Stimulated activated CD4-positive, alpha-beta T cell treated with anti-CD3 and anti-CD28 coated beads, Interleukin-12 subunit alpha, Interleukin-12 subunit beta, amount 100 ng/mL, for 24 hours (primary cell): Measurements from ENCODE around the gene BCL11B.

ENCODE experiments used
- DNase-seq, 2 experiments: peaks; one replicate each; pipeline ENCODE4 v3.0.0-alpha.2; 2020; ENCODE audit warnings: low read depth in 2 of 2

BCL11B gene

DNA sequence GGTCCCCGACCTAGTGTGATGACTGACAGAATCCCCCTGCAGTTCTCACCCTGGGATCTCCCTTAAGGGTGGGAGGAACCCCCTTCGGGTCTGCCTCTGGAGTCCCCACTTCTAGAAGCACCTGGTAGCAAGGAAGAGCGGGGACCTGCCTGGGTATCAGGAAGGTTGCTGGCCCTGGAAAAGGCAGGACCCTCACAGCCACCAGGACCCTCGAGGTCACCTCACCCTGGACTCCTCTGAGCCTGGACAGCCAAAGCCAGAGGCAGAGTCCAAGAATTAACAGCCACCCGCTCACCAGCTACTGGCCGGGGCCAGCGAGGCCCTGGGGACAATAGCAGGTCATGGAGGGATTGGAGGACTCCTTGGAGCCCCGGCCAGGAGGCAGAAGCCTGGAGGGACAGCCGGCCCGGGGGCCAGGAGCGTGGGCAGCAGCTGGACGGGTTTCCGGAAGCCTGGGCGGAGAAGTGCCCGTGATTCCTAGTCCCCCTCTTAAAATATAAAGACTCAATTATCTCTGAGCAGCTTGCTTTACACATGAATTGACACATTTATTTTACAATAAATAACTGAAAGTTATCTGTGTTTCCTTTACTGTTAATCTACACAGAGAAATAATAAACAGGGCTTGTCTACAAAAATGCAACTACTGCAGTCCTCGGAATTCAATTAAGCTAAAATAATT is 17.5 kb downstream of the BCL11B start:
- DNase-seq, result no peak

DNA sequence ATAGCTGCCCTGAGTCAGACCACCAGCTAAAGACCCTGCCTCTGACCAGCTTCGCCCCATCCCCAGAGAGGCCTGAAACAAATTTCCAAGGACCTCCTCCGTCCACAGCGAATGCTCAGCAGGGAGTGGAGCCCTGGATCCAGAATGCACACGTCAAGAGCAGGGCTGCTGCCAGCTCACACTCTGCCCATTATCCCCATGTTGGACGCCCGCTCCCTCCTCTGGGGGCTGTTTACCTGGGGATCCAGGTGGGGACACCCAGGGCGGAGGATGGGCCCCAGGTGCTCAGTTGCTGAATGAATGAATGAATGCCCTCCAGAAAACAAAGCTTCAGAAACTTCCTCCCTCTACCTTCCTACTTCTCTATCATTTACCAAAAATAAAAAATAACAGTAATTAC is 18.1 kb downstream of the BCL11B start:
- no peak for DNase-seq

DNA sequence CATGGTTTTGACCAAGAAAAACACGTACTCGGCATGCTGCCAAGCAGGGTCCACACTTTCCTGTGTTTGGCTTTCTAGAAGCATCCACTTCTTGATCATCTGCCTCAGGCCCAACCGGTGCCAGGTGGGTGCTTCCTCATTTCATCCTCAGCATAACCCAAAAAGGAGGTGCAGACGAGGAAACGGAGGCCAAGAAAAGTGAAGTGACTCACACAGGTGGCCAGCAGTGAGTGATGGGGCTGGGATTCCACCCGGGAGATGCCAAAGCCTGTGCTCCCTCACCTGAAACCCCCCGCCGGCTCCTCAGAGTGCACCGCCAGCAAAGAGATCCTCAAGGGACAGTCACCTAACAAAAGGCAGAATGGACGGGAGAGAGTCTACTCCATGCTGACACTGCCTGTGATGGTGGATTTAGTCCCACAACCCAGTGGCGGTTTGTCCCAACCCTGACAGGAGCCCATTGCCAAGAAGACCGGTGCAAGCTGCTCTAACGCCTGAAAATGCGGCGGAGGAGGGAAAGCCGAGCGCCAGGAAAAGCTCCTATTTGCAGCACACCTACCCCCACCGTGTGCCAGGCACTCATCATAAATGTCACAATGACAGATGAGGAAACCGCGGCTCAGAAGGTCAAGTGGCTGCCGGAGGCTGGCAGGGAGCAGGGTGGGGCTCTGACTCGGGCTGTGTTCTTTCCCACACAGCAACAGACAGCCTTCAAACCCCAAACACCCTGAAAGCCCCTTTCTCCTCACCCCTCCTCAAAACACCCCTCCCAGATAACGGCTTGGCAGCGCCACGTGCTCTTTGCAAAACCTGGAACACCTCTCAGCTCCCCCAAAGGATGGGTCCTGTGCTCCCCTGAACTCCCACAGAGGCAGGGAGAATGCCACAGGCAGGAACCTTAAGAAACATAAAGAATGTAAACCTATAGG is 18.8 kb downstream of the BCL11B start:
- no peak for DNase-seq

DNA sequence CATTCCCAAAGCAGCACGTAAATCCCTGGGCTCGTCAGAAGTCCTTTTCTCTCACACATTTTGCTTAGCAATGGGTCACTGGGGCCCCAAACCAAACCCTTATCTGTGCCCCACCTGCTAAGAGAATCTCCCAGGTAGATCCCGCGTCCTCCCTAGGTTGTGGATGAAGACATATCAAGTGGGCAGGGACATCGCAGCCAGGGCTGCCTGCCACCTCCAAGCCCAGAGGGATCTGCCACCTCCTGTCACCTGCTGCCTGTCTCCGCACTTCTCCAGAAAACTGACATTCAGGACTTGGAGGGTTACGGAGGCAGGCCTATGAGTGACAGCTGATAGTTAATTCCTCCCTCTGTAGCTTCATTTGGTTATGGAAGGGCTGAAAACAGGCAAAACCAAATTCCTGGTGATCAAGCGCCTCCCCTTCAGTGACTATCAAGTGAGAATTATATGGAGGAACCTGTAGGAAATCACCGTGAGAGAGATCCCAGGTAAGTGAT is 19.5 kb downstream of the BCL11B start:
- no peak for DNase-seq

DNA sequence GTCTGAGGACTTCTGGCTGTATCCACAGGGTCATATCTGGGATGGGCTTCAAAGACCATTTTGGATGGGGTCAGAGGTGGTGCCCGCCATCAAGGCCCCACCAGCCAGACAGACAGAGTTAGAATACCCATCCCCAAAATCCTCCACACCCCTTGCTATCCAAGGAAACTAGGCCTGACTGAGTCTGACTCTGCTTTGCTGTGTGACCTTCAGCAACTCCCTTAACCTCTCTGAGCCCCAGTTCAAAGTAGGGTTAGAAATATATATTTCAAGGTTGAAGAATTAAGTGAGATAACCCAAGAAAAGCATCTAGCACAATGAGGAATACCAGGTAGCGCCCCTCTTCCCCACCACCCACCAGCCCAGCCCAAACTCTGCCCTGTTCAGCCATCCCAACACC is 20.3 kb downstream of the BCL11B start:
- no peak for DNase-seq

GRCh38 chr14:99250636-99251208 is 21.3 kb downstream of the BCL11B start:
- DNase-seq, result no peak

DNA sequence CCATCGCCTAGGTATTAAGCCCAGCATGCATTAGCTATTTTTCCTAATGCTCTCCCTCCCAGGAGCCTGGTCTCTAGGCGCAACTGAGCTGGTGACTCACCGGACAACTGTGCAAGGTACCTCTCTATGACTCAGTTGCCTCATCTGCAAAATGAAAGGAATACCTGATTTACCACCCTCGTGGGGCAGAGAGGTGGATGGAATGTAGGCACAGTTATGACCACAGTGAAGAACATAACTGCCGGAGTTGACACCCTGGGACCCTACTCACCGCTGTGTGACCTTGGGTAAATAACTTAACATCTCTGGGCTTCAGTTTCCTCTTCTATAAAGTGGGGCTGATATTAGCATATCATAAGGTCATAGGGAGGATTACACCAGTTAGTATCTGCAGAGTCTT is 22.6 kb downstream of the BCL11B start:
- DNase-seq, result no peak

- DNase-seq, result no peak
Observed at GRCh38 chr14:99248761-99249171, 23.2 kb downstream of the BCL11B start.

GRCh38 chr14:99247772-99248171 is 24.2 kb downstream of the BCL11B start:
- no peak for DNase-seq

GRCh38 chr14:99247101-99247729 is 24.8 kb downstream of the BCL11B start:
- DNase-seq, result no peak

DNA sequence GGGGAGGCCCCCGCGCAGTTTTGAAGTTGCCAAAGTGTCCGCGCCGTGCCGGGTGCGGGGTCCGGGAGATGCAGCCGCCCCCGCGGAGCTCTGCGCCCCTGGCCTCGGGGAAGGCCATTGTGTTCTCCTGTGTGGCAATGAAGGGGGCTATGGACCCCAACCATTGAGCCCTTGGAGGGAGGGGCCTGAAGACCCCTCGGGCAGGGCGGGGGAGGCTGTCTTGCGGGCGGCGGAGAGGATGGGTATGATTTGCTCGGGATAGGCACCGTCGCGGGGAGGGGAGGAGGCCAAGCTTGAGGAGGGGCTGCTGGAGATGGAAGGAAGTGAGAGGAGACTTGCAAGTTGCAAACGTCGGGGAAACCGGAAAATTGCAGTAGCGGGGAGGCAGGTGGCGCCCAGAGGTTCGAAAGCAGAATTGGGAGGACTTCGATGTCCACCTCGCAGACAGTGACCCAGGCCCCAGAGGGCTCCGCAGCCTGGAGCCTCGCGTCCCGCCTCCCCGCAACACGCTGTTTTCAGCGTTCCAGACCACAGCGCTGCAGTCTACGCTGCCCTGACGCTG is 25.4 kb downstream of the BCL11B start:
- DNase-seq, result no peak

GRCh38 chr14:99245564-99246511 is 26.2 kb downstream of the BCL11B start:
- DNase-seq, result no peak

GRCh38 chr14:99244941-99245563 is 26.9 kb downstream of the BCL11B start:
- DNase-seq, result no peak

DNA sequence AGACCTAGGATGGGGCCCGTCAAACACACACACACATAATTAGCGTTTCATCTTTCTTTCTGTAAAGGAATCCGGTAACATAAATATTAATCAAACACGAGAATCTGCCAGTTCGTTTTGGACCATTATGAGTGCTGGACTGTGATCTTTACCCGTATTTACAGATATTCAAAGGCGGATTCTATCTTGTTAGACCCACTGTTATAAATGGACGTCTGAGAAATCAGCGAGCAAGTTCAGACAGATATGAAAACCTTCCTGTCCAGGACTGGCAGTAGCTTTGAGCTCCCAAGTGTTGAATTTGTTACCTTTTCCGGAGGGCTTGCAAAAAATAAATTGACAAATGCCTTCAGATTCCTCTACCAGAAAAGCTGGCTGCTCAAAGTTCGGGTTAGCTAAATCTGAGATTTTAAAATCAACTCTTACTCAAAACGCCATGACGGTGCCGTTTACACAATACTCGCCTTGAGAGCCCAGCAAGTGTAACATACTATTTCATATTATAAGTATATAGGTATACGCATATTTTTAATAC is 27.6 kb downstream of the BCL11B start:
- no peak for DNase-seq

DNA sequence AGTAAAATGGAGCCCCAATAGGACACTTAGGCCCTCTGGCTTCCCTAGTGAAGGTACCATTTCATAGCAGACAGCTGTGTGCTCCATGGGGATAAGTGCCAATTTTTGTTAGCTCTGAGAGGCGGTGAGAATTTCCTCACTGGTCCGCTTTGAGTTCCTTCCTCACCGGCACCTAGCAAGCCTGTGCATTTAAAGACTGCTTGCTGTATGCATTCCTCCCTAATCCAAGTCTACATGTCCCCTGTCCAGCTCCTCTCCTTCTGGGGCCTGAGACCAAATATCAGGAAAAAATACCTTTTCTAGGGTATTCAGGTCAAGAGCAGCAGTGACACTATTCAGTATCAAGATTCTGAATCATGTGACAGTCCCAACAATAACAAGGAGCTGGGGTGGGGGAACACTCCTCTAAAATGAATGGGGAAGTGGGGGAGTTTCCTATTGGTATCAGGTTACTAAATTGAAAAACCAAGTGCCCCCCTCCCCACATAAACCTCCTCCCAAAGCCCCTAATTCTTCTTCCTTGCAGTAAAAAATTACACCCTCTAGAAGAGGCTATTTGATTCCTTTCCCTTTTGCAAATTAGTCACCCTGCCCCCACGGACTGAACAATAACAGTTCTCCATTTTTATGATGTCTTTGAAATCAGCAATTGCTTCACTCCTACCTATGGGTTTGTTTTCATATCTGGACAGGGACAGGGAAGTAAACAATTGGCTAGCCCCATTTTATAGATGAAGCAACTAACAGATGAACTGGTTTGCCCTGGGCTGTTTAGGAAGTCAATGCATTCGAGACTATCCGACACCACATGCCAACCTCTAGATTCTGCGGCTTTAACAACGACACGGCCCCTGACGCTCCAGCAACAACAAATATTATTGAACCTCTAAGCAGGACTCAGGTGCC is 28.9 kb downstream of the BCL11B start:
- DNase-seq, result no peak

DNA sequence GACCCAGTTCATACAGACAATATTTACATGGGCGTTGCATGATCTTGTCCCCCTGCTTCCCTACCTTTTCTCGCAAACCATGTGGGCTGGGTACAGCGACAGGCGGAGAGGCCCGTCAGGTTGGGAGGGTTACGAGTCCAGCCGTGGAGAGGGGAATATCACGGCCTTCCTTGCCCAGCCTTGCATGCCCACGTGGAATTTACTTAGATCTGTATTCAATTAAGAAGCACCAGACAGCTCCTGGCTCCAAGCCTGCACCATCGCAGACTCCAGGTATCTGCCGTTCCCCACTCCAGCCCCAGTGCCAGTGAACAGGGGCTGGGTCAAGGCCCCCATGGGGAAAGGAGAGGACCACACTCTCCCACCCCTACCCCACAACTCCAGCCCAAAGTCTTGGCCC is 29.8 kb downstream of the BCL11B start:
- DNase-seq, result no peak

- no peak for DNase-seq
Observed at GRCh38 chr14:99241325-99242010, 30.5 kb downstream of the BCL11B start.

- no peak for DNase-seq
Observed at GRCh38 chr14:99240627-99241324, 31.2 kb downstream of the BCL11B start.
